GM21717 (cell line): ENCODE measurements around the gene UBE2V1.
"Not testable (repeated sequence)": the region's sequence is repeated elsewhere in the genome, so short reads cannot be mapped to it uniquely, and the experiment has no call there.

Source experiments
- ATAC-seq: cut with Tn5 transposase; IDR thresholded peaks from one replicate; pipeline ENCODE4 v1.9.1; 2021; ENCODE audit warnings: mild to moderate bottlenecking, moderate library complexity; ENCODE audit not compliant: unreplicated experiment

Gene UBE2V1

GRCh38 chr20:50112512-50113419, at the start of gene UBE2V1:
TSS of gene UBE2V1 (minus strand) at chr20:50113150. CDS start at chr20:50113128, 22 bp downstream.
- ATAC-seq: no peak

GRCh38 chr20:50161494-50161893, 48.5 kb upstream of the UBE2V1 start:
- not testable (repeated sequence) for ATAC-seq

- ATAC-seq: peak; percentile 86
These were observed 40.8 kb upstream of the UBE2V1 start, which contains the start of gene PEDS1 for GRCh38 chr20:50153500-50154377. TSS of gene PEDS1 (minus strand) at chr20:50153723. CDS start at chr20:50153637, 86 bp downstream.

- no peak for ATAC-seq
These were observed 40.2 kb upstream of the UBE2V1 start for GRCh38 chr20:50153153-50153499.

GRCh38 chr20:50152394-50153152, 39.6 kb upstream of the UBE2V1 start:
- no peak for ATAC-seq

- no peak for ATAC-seq
These were observed 38.2 kb upstream of the UBE2V1 start for GRCh38 chr20:50151034-50151743.

GRCh38 chr20:50149481-50150254, 36.7 kb upstream of the UBE2V1 start:
- no peak for ATAC-seq

GRCh38 chr20:50146732-50147662, 34.0 kb upstream of the UBE2V1 start:
- peak; percentile 73 for ATAC-seq

- no peak for ATAC-seq
These were observed 33.3 kb upstream of the UBE2V1 start for GRCh38 chr20:50146214-50146613.

GRCh38 chr20:50145566-50145965, 32.6 kb upstream of the UBE2V1 start:
- ATAC-seq: no peak

- no peak for ATAC-seq
These were observed 31.4 kb upstream of the UBE2V1 start for GRCh38 chr20:50144362-50144761.

- no peak for ATAC-seq
These were observed 29.9 kb upstream of the UBE2V1 start for GRCh38 chr20:50142812-50143211.

GRCh38 chr20:50141811-50142561, 29.0 kb upstream of the UBE2V1 start:
- ATAC-seq: no peak

GRCh38 chr20:50141018-50141675, 28.2 kb upstream of the UBE2V1 start:
- no peak for ATAC-seq

GRCh38 chr20:50140339-50140859, 27.4 kb upstream of the UBE2V1 start:
- no peak for ATAC-seq

GRCh38 chr20:50138479-50139393, 25.8 kb upstream of the UBE2V1 start:
- ATAC-seq: no peak
